ENCODE data around the gene PPP1CA. TPM values are rescaled to one million over a fixed set of nuclear protein-coding genes. Genes with fewer than 3 reads are reported as not detected.

The PPP1CA gene
- polyA plus RNA-seq, 3 donors = 209 to 551 (median 461) TPM

GRCh38 chr11:67398661-67399563 is 2.7 kb downstream of the PPP1CA start:
- Histone ChIP-seq H3K9ac (ENCODE audit: insufficient read depth, low read length, poor library complexity, severe bottlenecking) (no peak overlapping the region), H2AFZ (ENCODE audit: insufficient read depth, low read depth, low read length, poor library complexity, severe bottlenecking) (no peak overlapping the region), H4K20me1 (ENCODE audit: insufficient read depth, low read length) (peaks cover 61% of the 10 kb centered on the region), H3K9me3 (replicated peaks in 1 of 2; ENCODE audit: control insufficient read depth in 1 of 2, insufficient read depth in 1 of 2, low read length in 2 of 2) (no peaks in the 10 kb centered on the region), H3K4me1 (ENCODE audit: control insufficient read depth in 1 of 2, insufficient read depth in 2 of 2, low read length in 2 of 2) (peaks cover 43 to 63% of the 10 kb centered on the region in 2 donors), H3K27me3 (ENCODE audit: control insufficient read depth in 2 of 2, insufficient read depth in 2 of 2, low read length in 2 of 2) (no peaks in the 10 kb centered on the region), H3K4me2 (replicated peaks; ENCODE audit: extremely low read depth, low read length, poor library complexity, severe bottlenecking) (peak overlapping the region; percentile 3), H3K36me3 (replicated peaks in 1 of 2; ENCODE audit: control insufficient read depth in 1 of 2, insufficient read depth in 2 of 2, low read length in 2 of 2) (peaks cover 39 to 57% of the 10 kb centered on the region in 2 donors), H3K27ac (ENCODE audit: low read depth in 1 of 2, low read length in 2 of 2) (peak overlapping the region in 1 of 2 donors; percentile 59), H3K79me2 (ENCODE audit: insufficient read depth, low read length) (peaks cover 65% of the 10 kb centered on the region), H3K4me3 (replicated peaks in 1 of 3; ENCODE audit: low read depth in 2 of 3, low read length in 3 of 3) (no peak overlapping the region)
- peaks cover 32 to 48% of the 10 kb centered on the region in 2 donors for H3K36me3 Mint-ChIP-seq
- intact Hi-C loops (cut with micrococcal nuclease) = loop anchor here in 1 of 2 donors (10.0 kb wide), 1 partner anchor 554 kb away; the partner anchor contains the start of gene RCE1
- no peaks in the 10 kb centered on the region for H3K9me3 Mint-ChIP-seq
- H3K4me3 Mint-ChIP-seq = no peak overlapping the region
- H3K27ac Mint-ChIP-seq = peak overlapping the region in 3 of 7 donors; percentile 18 to 74 (median 54)
- WGBS (ENCODE audit: insufficient coverage) = 85% methylated on average over 23 of the region's 31 CpGs
- peaks cover 53% of the 10 kb centered on the region for H3K4me1 Mint-ChIP-seq
- H3K27me3 Mint-ChIP-seq (ENCODE audit: low read depth in 3 of 3) = no peaks in the 10 kb centered on the region
- DNase-seq = no peak
- no peak for TF ChIP-seq CTCF (IDR thresholded peaks at IDR 0.05)

GRCh38 chr11:67397986-67398660 is 3.5 kb downstream of the PPP1CA start:
- no peak overlapping the region for H2AFZ ChIP-seq (ENCODE audit: insufficient read depth, low read depth, low read length, poor library complexity, severe bottlenecking)
- no peaks in the 10 kb centered on the region for H3K9me3 ChIP-seq (replicated peaks in 1 of 2; ENCODE audit: control insufficient read depth in 1 of 2, insufficient read depth in 1 of 2, low read length in 2 of 2)
- Mint-ChIP-seq H3K9me3 (no peaks in the 10 kb centered on the region), H3K27ac (no peak overlapping the region), H3K4me3 (no peak overlapping the region), H3K27me3 (ENCODE audit: low read depth in 3 of 3) (no peaks in the 10 kb centered on the region), H3K36me3 (peaks cover 39 to 48% of the 10 kb centered on the region in 2 donors), H3K4me1 (peaks cover 53% of the 10 kb centered on the region)
- H3K9ac ChIP-seq (ENCODE audit: insufficient read depth, low read length, poor library complexity, severe bottlenecking) = no peak overlapping the region
- peaks cover 67% of the 10 kb centered on the region for H4K20me1 ChIP-seq (ENCODE audit: insufficient read depth, low read length)
- H3K4me1 ChIP-seq (ENCODE audit: control insufficient read depth in 1 of 2, insufficient read depth in 2 of 2, low read length in 2 of 2) = peaks cover 35 to 57% of the 10 kb centered on the region in 2 donors
- intact Hi-C loops (cut with micrococcal nuclease) = loop anchor here in 1 of 2 donors (10.0 kb wide), 1 partner anchor 553 kb away; the partner anchor contains the start of gene RCE1
- no peak overlapping the region for H3K4me2 ChIP-seq (replicated peaks; ENCODE audit: extremely low read depth, low read length, poor library complexity, severe bottlenecking)
- 86% methylated on average over 23 of the region's 24 CpGs for WGBS (ENCODE audit: insufficient coverage)
- TF ChIP-seq CTCF (IDR thresholded peaks at IDR 0.05) = no peak
- peaks cover 39 to 59% of the 10 kb centered on the region in 2 donors for H3K36me3 ChIP-seq (replicated peaks in 1 of 2; ENCODE audit: control insufficient read depth in 1 of 2, insufficient read depth in 2 of 2, low read length in 2 of 2)
- peak overlapping the region in 1 of 2 donors; percentile 20 for H3K27ac ChIP-seq (ENCODE audit: low read depth in 1 of 2, low read length in 2 of 2)
- no peak overlapping the region for H3K4me3 ChIP-seq (replicated peaks in 1 of 3; ENCODE audit: low read depth in 2 of 3, low read length in 3 of 3)
- H3K79me2 ChIP-seq (ENCODE audit: insufficient read depth, low read length) = peaks cover 62% of the 10 kb centered on the region
- H3K27me3 ChIP-seq (ENCODE audit: control insufficient read depth in 2 of 2, insufficient read depth in 2 of 2, low read length in 2 of 2) = no peaks in the 10 kb centered on the region
- no peak for DNase-seq

Data from CD14-positive monocyte (primary cell).